HS-27A (cell line): Measurements from ENCODE around the gene KPNB1.

Experiments used
- DNase-seq: peaks from one replicate; pipeline ENCODE4 v3.0.0-alpha.2; 2012; ENCODE audit warnings: low read depth, missing footprints

Gene KPNB1

DNA sequence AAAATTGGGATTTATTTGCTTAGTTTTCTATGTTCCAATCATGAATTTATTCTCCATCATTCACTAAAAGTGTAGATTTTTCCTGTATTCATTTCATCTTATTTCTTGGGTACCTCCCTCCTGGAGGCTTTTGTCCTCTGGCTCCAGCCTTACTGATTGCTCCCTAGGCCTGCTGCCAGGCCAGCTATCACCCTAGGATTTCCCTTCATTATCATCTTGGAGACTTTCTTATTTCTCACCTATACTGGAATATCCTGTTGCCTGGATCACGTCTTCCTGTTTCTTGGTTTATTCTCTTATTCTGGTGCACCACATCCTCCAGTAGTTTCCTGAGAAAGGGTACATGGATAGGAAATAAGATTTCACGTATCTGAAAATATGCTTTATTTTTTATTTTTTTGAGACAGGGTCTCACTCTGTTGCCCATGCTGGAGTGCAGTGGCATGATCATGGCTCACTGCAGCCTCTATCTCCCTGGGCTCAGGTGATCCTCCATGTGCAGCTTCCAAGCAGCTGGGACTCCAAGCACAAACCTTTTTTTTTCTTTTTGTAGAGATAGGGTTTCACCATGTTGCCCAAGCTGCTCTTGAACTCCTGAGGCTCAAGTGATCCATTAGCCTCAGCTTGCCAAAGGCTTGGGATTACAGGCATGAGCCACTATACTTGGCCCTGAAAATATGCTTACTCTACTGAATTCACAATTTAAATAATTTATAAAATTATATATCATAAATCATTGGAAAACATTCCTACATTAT, 13.3 kb upstream of the KPNB1 start:
- DNase-seq = no peak

DNA sequence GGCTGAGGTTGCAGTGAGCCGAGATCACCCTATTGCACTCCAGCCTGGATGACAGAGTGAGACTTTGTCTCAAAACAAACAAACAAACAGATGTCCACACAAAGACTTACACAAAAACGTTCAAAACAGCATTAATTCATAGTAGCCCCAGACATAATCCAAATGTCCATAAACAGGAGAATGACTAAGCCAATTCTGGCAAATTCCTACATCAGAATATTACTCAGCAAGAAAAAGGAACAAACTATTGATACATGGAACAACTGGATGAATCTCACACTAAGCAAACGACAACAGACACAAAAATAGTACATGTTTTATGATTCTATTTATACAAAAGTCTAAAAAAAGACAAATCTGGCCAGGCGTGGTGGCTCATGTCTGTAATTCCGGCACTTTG, 10.8 kb upstream of the KPNB1 start:
- no peak for DNase-seq

DNA sequence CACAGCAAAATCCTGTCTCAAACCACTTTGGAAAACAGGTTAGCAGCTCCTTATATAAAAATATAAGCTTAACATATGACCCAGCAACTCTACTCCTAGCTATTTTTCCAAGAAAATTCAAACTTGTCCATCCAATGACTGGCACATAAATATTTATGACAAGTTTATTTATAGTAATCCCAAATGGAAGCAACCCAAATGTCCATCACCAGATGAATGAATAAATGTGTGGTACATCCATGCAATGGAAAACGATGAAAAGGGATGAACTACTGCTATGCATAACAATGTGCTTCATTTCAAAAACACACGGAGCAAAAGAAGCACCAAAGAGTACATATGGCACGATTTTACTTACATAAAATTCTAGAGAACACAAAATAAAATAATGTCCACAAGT, 9.6 kb upstream of the KPNB1 start:
- DNase-seq = no peak

DNA sequence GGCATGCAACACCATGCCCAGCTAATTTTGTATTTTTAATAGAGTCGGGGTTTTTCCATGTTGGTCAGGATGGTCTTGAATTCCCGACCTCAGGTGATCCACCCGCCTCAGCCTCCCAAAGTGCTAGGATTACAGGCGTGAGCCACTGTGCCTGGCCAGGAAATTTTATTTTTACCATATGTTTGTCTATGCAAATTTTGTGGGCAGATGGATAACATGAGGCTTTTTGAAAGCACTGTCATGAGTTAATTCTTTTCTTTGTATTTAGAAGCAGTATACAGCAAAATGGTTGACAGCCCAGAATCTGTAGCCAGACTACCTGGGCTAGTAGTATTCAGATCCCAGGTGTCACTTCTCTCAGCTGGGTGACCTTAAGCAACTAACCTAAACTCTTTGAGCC, 8.5 kb upstream of the KPNB1 start:
- DNase-seq = no peak

DNA sequence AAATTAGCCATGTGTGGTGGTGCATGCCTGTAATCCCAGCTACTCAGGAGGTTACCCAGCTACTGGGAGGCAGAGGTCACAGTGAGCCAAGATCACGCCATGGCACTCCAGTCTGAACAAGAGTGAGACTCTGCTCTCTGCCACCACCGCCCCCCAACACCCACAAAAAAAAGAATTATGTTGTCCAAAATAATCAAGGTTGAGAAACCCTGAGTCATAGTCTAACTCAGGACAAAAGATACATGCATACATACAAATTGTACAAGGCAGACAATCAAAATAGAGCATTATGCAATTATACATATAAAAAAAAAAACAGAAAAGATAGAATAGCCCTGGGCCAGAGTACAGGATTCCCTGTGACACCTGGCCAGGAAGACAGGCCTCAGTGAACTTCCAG, 6.6 kb upstream of the KPNB1 start:
- DNase-seq = no peak

DNA sequence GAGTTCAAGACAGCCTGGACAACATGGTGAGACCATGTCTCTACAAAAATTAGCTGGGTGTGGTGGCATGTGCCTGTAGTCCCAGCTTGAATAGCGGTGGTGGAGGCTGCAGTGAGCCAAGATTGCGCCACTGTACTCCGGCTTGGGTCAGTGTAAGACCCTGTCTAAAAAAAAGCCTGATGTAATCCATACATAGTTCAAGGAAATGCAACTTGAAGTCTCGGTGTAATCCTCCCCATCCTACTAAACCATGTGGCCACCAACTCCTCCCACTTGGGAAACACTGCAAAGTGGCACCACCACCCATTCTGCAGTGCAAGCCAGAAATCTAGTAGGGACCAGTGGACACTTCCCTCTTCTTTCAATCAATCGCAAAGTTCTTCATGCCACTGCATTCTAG, 5.4 kb upstream of the KPNB1 start:
- DNase-seq = no peak

DNA sequence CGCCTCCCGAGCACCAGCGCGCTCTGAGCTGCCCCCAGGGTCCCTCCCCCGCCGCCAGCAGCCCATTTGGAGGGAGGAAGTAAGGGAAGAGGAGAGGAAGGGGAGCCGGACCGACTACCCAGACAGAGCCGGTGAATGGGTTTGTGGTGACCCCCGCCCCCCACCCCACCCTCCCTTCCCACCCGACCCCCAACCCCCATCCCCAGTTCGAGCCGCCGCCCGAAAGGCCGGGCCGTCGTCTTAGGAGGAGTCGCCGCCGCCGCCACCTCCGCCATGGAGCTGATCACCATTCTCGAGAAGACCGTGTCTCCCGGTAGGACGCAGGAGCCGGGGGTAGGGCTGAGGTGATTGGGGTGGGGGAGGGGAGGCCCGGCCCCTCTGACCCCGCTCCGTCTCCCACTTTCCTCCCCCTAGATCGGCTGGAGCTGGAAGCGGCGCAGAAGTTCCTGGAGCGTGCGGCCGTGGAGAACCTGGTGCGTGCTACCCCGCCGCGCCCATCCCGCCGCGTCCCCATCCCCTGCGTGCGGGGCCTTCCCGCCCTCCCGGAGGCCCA, 329 bp downstream of the KPNB1 start:
- DNase-seq = no peak

DNA sequence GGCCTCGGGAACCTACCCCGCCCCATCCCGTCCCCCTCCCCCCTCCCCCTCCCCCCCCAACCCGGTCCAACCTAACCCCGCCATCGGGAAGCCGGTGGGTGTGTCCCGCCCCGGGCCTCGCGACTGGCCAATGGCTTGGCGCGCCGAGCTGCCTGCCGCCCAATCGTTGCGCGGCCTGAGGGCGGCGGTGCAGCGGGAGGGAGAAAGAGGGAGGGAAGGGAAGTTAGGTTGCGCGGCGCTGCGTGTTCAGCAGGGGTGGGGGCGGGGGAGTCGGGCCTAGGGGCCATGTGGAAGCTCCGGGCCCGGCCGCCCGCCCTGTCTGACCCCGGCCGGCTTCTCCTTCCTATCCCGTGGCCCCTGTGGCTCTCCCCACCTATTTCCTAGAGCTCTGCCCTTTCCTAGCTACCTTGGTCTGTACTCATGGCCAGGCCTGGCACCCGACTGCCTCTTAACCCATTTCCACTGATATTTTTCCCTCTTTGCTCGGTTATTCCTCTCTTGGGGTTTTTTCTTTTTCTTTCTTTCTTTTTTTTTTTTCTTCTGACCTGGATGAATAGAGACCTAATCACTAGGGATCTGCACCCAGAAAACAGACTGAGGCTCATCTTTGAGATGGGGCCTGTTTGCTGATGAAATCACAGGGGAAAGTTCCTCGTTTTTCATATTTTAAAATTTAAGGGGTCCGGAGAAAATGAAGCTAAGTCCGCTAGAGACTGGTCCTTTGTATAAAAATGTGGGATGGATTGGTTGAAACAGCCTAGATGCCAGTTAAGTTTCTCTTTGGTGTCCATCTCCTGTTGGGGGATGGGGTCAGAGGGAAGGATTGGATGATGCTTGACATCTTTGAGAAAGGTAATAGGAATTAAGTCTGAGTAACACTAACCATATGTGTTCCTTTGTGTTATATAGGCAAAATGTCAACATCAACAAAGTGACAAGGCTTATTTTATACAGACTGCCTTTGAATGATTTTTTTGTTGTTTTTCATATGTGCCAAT, 1.1 kb downstream of the KPNB1 start:
- DNase-seq = peak; percentile 86

DNA sequence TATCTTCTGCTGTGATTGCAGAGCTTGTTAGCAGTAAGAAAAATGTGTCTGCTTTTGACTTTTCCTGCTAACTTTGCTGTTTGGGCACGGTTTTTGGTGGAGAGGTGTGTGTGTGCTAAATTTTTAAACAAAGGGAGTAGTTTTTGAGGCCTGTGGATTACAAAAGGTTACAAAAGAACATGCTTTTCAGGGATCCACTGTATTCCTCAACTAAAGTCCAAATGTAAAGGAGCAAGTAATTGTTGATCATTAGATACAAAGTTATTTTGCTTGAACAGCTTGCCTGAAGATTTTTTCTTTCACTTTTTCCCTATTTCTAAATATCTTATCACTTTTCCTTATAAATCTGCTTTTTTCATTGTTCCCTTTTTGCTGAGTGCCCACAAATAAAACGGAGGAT, 2.0 kb downstream of the KPNB1 start:
- DNase-seq = no peak

DNA sequence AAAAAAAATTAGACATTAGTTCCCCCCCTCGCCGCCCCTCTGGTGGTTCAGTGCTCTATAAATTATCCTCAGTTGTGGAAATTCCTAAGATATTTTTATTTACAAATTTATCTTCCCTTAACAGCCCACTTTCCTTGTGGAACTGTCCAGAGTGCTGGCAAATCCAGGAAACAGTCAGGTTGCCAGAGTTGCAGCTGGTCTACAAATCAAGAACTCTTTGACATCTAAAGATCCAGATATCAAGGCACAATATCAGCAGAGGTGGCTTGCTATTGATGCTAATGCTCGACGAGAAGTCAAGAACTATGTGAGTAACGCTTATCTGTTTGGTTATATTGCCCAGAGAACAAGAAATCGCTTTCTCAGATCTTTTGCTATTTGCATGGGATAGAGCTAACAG, 2.9 kb downstream of the KPNB1 start:
- no peak for DNase-seq

DNA sequence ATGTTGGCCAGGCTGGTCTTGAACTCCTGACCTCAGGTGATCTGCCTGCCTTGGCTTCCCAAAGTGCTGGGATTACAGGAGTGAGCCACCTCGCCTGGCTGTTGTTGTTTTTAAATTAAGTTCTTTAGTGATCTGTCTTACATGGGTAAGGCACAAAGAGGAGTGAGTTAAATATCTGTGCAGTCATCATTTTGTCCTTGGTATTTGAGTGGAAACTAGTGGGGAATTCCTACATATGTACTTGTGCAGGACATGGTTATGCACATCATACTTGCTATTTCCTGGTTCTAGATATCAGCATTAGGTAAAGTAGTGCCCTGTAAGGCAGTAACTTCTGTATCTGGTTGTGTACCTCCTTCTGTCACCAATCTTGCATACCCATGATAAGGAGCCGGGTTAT, 3.7 kb downstream of the KPNB1 start:
- no peak for DNase-seq

DNA sequence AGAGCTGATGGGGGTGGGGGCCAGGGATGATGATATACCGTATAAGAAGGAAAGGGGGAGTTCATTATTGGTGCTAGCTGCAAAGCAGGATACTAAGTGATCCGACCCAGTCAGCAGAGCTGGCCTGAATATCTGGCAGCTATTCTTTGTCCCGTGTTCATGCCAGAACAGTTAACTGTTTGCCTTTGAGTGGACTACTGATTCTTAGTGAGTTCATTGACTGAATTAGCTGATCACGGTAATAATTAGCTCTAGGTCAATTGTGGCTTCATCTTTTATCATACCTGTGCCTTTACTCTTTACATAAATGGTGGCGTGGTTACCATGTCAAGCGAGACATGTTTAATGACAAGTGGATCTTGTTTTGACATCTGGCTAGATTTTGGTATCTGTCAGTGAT, 5.3 kb downstream of the KPNB1 start:
- no peak for DNase-seq

DNA sequence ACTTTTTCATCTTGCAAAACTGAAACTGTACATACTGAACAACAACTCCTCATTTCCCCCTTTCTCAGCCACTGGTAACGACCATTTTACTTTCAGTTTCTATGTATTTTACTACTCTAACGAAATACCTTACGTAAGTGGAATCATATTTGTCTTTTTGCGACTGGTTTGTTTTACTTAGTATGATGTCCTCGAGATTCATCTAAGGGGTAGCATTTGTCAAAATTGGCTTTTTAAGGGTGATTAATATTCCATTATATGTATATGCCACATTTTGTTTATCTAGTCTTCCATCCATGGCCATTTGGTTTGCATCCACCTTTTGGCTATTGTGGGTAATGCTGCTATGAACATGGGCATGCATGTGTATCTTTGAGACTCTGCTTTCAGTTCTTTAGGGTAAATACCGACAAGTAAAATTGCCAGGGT, 10.4 kb downstream of the KPNB1 start:
- DNase-seq = no peak

DNA sequence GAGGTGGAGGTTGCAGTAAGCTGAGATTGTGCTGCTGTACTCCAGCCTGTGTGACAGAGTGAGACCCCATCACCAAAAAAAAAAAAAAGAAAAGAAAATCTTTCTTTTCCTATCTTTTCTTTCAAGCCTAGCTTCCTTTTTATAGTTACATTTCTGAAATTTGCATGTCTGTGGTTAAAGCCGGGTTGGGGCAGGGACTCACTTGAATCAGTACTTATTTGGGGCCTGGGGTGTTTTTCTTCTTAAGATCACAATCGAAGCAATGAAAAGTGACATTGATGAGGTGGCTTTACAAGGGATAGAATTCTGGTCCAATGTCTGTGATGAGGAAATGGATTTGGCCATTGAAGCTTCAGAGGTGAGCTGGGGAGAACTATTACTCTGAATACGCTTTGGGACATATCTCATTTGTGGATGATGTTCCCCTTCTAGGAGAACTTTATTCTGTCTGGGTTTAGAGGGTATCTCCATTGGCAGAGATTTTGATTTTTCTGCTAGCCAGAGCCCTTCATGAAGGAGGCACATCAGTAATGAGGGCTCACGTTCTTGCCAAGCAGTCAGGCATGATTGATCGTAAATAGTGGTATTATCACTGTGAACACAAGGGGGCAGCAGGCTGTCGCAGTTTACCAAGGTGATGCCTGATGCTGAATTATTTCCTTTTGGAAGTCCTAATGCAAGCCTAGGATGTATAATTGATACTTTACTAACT, 14.3 kb downstream of the KPNB1 start:
- DNase-seq = no peak

DNA sequence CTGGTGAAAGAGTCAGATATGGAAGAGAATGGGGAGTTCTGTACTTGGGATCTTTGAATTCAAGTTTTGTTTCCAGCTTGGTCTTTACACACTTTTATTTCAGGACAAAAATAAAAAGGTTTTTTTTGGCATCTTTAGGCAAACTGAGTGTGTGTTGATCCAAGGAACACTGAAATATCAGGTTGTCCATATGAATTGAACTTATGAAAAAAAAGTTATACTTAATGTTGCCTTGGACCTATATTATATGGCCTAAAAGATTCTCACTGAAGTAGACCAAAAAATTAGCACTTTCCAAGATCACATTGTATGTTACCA, 14.9 kb downstream of the KPNB1 start:
- DNase-seq = no peak

DNA sequence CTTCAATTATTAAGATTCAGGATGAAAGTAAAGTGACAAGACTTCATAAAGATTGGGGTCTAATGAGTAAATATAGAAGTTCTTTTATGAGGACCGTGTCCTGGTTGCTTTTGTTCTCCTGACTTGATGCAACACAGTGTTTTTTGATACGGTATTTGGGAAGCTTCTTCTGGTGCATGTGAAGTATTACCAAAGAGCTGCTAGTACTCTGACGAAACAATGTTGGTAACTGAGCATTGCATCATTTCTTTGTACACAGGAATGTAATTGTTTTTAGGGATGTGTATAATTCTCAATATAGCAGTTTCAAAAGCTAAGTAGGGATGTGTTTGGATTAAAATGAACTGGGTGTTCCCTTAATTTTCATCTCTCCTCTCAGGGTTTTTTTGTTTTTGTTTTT, 15.9 kb downstream of the KPNB1 start:
- no peak for DNase-seq

DNA sequence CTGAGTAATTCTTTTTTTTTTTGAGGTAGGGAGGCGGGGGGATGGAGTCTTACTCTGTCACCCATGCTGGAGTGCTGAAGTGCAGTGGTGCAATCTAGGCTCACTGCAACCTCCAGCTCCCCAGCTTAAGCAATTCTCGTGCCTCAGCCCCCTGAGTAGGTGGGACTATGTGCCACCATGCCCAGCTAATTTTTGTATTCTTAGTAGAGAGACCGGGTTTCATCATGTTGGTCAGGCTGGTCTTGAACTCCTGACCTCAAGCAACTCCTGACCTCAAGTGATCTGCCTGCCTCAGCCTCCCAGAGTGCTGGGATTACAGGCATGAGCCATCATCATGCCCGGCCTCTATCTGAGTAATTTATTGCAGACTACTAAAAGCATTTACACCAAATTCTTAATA, 19.4 kb downstream of the KPNB1 start:
- DNase-seq = no peak

DNA sequence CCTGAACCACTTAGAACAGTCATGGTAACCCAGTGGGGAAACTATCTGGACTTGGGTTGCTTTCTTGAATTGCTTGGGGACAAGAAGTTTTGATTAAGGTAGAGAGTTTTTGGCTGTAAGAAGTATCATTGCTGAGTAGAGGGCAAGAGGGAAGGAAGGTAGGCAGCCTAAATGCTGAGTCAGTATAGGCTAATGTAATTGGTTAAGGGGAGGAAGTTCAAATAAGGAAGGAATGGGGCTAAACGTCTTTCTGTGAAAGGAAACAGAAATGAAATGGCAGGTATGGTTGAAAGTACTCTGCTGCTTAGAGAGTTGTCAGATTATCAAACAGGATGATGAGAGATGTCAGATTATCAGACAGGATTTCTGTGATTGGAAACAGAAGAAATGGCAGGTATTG, 20.3 kb downstream of the KPNB1 start:
- DNase-seq = no peak

DNA sequence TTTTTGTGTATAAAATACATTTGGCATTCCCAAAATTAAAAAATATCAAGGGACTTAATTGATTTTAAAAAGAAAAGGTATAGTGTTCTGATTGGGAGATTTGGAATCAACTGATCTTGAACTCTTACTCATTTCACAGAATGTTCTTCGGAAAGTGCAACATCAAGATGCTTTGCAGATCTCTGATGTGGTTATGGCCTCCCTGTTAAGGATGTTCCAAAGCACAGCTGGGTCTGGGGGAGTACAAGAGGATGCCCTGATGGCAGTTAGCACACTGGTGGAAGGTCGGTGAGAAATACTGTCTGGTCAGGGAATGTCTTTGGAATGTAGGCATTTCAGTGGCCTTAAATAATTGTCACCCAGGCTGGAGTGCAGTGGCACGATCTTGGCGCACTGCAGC, 24.8 kb downstream of the KPNB1 start:
- DNase-seq = no peak

DNA sequence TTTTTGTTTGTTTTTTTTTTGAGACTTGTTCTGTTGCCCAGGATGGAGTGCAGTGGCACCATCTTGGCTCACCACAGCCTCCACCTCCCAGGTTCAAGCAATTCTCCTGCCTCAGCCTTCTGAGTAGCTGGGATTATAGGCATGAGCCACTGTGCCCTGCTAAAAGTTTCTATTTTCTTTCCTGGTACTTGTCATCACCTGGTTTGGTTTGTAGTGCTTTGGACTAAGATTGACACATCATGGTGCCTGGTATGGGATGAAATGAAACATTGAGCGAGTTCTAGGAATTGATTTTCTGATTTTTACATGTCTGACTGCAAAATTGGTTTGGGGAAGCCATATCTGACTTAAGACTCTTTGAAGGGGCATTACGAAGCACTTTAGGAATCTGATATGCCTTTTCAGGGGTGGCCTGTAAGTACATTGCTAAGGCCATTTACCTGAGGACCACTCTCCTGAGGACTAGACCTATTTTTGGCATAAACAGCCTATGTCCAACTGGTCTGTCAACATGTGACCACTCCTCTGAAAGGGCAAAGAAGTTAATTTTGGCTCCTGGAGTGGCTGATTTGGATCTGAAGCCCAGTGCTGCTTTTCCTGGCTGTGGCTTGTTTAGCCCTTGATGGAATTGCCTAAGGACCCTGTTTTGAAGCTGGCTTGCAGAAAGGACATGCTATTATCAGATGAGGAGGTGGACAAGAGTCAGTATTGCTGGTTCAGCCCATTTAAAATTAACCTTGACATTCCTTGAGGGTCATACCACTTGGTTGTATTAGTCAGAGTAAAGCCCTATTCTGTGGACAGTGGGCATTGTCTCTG, 25.9 kb downstream of the KPNB1 start:
- DNase-seq = no peak

DNA sequence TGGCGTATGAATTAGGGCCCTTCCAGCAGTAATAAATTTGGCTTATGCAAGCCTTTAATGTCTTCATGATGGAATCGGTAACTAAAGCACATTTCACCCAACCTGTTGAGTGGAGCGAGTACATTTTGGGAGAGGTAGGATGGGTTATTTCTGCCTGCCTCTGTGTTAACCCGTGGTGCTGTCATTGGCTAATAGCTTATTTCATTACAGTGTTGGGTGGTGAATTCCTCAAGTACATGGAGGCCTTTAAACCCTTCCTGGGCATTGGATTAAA, 26.4 kb downstream of the KPNB1 start:
- no peak for DNase-seq
